BE2C (cell line): ENCODE results near the gene BNIP1.

Source experiments
- DNase-seq: peaks from one replicate; pipeline ENCODE4 v3.0.0-alpha.2; 2020
- H3K27me3 ChIP-seq: fragments of 250-450 bp; sonication (Bioruptor Pico); 2 replicates; pipeline ENCODE4 v1.5.1; 2020; ENCODE audit warnings: mild to moderate bottlenecking
- H3K36me3 ChIP-seq: fragments of 250-450 bp; sonication (Bioruptor Pico); 2 replicates; pipeline ENCODE4 v1.5.1; 2020; ENCODE audit warnings: mild to moderate bottlenecking
- H3K4me1 ChIP-seq: fragments of 250-450 bp; sonication (Bioruptor Pico); 2 replicates; pipeline ENCODE4 v1.5.1; 2020
- H3K4me3 ChIP-seq: 2 replicates; pipeline ENCODE4 v1.5.1; 2011; ENCODE audit warnings: low read depth, low read length
- H3K9me3 ChIP-seq: fragments of 250-450 bp; sonication (Bioruptor Pico); 2 replicates; pipeline ENCODE4 v1.5.1; 2020
- CTCF ChIP-seq: IDR thresholded peaks from 2 replicates; pipeline ENCODE4 v1.5.1; 2012; ENCODE audit warnings: mild to moderate bottlenecking, low read depth, low read length

Gene BNIP1

GRCh38 chr5:173159256-173159655 lies 14.9 kb downstream of the BNIP1 start:
- no peaks in the 10 kb centered on the region for H3K27me3 ChIP-seq
- no peaks in the 10 kb centered on the region for H3K4me1 ChIP-seq
- DNase-seq: no peak
- H3K36me3 ChIP-seq: peaks cover 30% of the 10 kb centered on the region
- no peak overlapping the region for H3K4me3 ChIP-seq
- no peak for TF ChIP-seq CTCF
- H3K9me3 ChIP-seq: no peaks in the 10 kb centered on the region

GRCh38 chr5:173161148-173161547 lies 16.8 kb downstream of the BNIP1 start:
- DNase-seq: no peak
- H3K4me3 ChIP-seq: no peak overlapping the region
- no peaks in the 10 kb centered on the region for H3K9me3 ChIP-seq
- TF ChIP-seq CTCF: no peak
- H3K4me1 ChIP-seq: no peaks in the 10 kb centered on the region
- peaks cover 17% of the 10 kb centered on the region for H3K36me3 ChIP-seq
- no peaks in the 10 kb centered on the region for H3K27me3 ChIP-seq

- Histone ChIP-seq H3K36me3 (peaks cover 17% of the 10 kb centered on the region), H3K4me3 (no peak overlapping the region), H3K4me1 (no peaks in the 10 kb centered on the region), H3K27me3 (no peaks in the 10 kb centered on the region), H3K9me3 (no peaks in the 10 kb centered on the region)
- TF ChIP-seq CTCF: no peak
- no peak for DNase-seq
Observed at GRCh38 chr5:173163219-173163618, 18.9 kb downstream of the BNIP1 start.

- no peak overlapping the region for H3K4me3 ChIP-seq
- H3K36me3 ChIP-seq: peaks cover 5% of the 10 kb centered on the region
- H3K4me1 ChIP-seq: no peaks in the 10 kb centered on the region
- TF ChIP-seq CTCF: no peak
- H3K9me3 ChIP-seq: no peaks in the 10 kb centered on the region
- peaks cover 2% of the 10 kb centered on the region; the same call in 1 of the 2 replicates for H3K27me3 ChIP-seq
- DNase-seq: no peak
Observed at GRCh38 chr5:173165177-173166016, 21.1 kb downstream of the BNIP1 start.

- Histone ChIP-seq H3K36me3 (no peaks in the 10 kb centered on the region), H3K9me3 (no peaks in the 10 kb centered on the region), H3K4me3 (no peak overlapping the region), H3K4me1 (no peaks in the 10 kb centered on the region), H3K27me3 (peaks cover 10% of the 10 kb centered on the region)
- TF ChIP-seq CTCF: 0 out of 2 replicates have a peak, but pooled peaks have one; percentile 9
- no peak for DNase-seq
Observed at GRCh38 chr5:173172166-173172565, 27.8 kb downstream of the BNIP1 start.

- DNase-seq: no peak
- Histone ChIP-seq H3K4me3 (no peak overlapping the region), H3K4me1 (no peaks in the 10 kb centered on the region), H3K9me3 (no peaks in the 10 kb centered on the region), H3K27me3 (peaks cover 12% of the 10 kb centered on the region), H3K36me3 (no peaks in the 10 kb centered on the region)
- no peak for TF ChIP-seq CTCF
Observed at GRCh38 chr5:173175523-173175922, 31.2 kb downstream of the BNIP1 start.
